ENCODE data around the gene ANKMY1.

Gene ANKMY1

GRCh38 chr2:240511351-240512108 is 46.3 kb downstream of the ANKMY1 start:
- TF ChIP-seq CTCF (conservative IDR thresholded peaks at IDR 0.05; ENCODE audit: low read depth, low read length) = no peak
- H3K4me1 ChIP-seq (ENCODE audit: low read depth, poor library complexity, severe bottlenecking) = peaks cover 4% of the 10 kb centered on the region
- H3K4me2 ChIP-seq = no peak overlapping the region
- no peaks in the 10 kb centered on the region for H3K27me3 ChIP-seq (ENCODE audit: insufficient read depth, low read depth)
- H3K36me3 ChIP-seq (ENCODE audit: insufficient read depth) = no peaks in the 10 kb centered on the region
- no peak overlapping the region for H3K9ac ChIP-seq
- H3K79me2 ChIP-seq (ENCODE audit: insufficient read depth, low read depth) = no peaks in the 10 kb centered on the region
- H4K20me1 ChIP-seq (ENCODE audit: insufficient read depth) = no peaks in the 10 kb centered on the region
- no peak overlapping the region for H2AFZ ChIP-seq (ENCODE audit: low read depth)
- no peak overlapping the region for H3K4me3 ChIP-seq (IDR thresholded peaks at IDR 0.05; ENCODE audit: insufficient read depth, low read depth, low read length)
- H3K27ac ChIP-seq = no peak overlapping the region

GRCh38 chr2:240510513-240511210 is 47.1 kb downstream of the ANKMY1 start:
- peaks cover 4% of the 10 kb centered on the region for H3K4me1 ChIP-seq (ENCODE audit: low read depth, poor library complexity, severe bottlenecking)
- no peaks in the 10 kb centered on the region for H3K27me3 ChIP-seq (ENCODE audit: insufficient read depth, low read depth)
- no peak for TF ChIP-seq CTCF (conservative IDR thresholded peaks at IDR 0.05; ENCODE audit: low read depth, low read length)
- no peak overlapping the region for H3K4me2 ChIP-seq
- no peaks in the 10 kb centered on the region for H4K20me1 ChIP-seq (ENCODE audit: insufficient read depth)
- no peak overlapping the region for H3K27ac ChIP-seq
- H3K36me3 ChIP-seq (ENCODE audit: insufficient read depth) = no peaks in the 10 kb centered on the region
- no peaks in the 10 kb centered on the region for H3K79me2 ChIP-seq (ENCODE audit: insufficient read depth, low read depth)
- H3K4me3 ChIP-seq (IDR thresholded peaks at IDR 0.05; ENCODE audit: insufficient read depth, low read depth, low read length) = no peak overlapping the region
- H2AFZ ChIP-seq (ENCODE audit: low read depth) = no peak overlapping the region
- no peak overlapping the region for H3K9ac ChIP-seq

GRCh38 chr2:240509667-240510512 is 47.9 kb downstream of the ANKMY1 start:
- Histone ChIP-seq H3K9ac (no peak overlapping the region), H3K4me1 (ENCODE audit: low read depth, poor library complexity, severe bottlenecking) (peaks cover 4% of the 10 kb centered on the region), H4K20me1 (ENCODE audit: insufficient read depth) (no peaks in the 10 kb centered on the region), H3K27ac (no peak overlapping the region), H3K36me3 (ENCODE audit: insufficient read depth) (no peaks in the 10 kb centered on the region), H3K27me3 (ENCODE audit: insufficient read depth, low read depth) (no peaks in the 10 kb centered on the region), H2AFZ (ENCODE audit: low read depth) (no peak overlapping the region), H3K4me3 (IDR thresholded peaks at IDR 0.05; ENCODE audit: insufficient read depth, low read depth, low read length) (no peak overlapping the region), H3K4me2 (no peak overlapping the region), H3K79me2 (ENCODE audit: insufficient read depth, low read depth) (no peaks in the 10 kb centered on the region)
- TF ChIP-seq CTCF (conservative IDR thresholded peaks at IDR 0.05; ENCODE audit: low read depth, low read length) = no peak

GRCh38 chr2:240508832-240509545 is 48.8 kb downstream of the ANKMY1 start:
- Histone ChIP-seq H3K27me3 (ENCODE audit: insufficient read depth, low read depth) (no peaks in the 10 kb centered on the region), H3K36me3 (ENCODE audit: insufficient read depth) (no peaks in the 10 kb centered on the region), H3K79me2 (ENCODE audit: insufficient read depth, low read depth) (no peaks in the 10 kb centered on the region), H3K27ac (no peak overlapping the region), H3K4me3 (IDR thresholded peaks at IDR 0.05; ENCODE audit: insufficient read depth, low read depth, low read length) (no peak overlapping the region), H3K4me2 (no peak overlapping the region), H2AFZ (ENCODE audit: low read depth) (no peak overlapping the region), H3K9ac (no peak overlapping the region), H3K4me1 (ENCODE audit: low read depth, poor library complexity, severe bottlenecking) (peaks cover under 1% of the 10 kb centered on the region), H4K20me1 (ENCODE audit: insufficient read depth) (no peaks in the 10 kb centered on the region)
- TF ChIP-seq CTCF (conservative IDR thresholded peaks at IDR 0.05; ENCODE audit: low read depth, low read length) = no peak
